GM15510 (cell line): ENCODE measurements around the gene RHOH.

Source experiments
- POLR2A ChIP-seq: IDR thresholded peaks from 3 replicates; pipeline ENCODE4 v1.6.1; 2011; ENCODE audit warnings: borderline replicate concordance; ENCODE audit not compliant: insufficient read length; ENCODE audit errors: extremely low read depth

Gene RHOH

GRCh38 chr4:40211224-40212185 lies 14.7 kb downstream of the RHOH start:
- no peak for TF ChIP-seq POLR2A

DNA sequence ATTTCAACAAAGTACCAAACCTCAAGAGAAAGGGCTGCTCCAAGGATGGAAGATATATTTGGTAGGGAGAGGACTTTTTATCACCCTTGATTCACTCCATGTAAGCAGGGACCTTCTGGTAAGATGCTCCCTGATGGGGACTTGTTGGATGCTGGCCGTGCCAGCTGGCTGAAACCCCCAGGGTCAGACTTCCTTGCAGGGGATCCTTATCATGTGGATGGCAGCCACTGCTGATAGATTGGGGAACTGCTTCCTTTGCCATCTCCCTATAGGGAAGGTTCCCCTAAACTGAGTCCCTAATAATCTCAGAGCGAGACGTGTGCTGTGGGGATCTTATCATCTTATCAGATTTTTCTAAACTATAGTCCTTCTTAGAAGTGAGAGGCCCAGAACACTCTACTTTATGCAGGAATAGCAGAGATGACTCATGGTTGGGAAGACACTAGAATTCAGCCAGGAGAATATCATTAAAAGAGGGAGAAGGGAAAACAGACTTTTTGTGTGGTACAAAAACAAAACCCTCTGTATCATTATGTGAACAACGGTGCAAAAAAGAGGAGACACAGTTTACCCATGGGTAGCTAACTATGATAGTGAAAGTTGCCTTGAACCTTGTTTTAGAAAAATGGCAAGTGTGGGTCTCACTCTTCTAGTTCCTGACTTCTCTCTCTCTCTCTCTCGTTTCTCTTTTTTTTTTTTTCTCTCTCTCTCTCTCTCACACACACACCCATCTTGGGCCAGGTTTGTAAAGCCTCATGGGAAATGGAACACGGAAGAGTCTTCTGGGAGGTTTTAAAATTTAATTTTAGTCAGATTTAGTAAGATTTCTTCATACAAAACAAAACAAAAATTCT lies 16.1 kb downstream of the RHOH start:
- TF ChIP-seq POLR2A = no peak

GRCh38 chr4:40214038-40214437 lies 17.2 kb downstream of the RHOH start:
- TF ChIP-seq POLR2A = no peak

GRCh38 chr4:40214661-40215418 lies 18.0 kb downstream of the RHOH start:
- TF ChIP-seq POLR2A = no peak

GRCh38 chr4:40216622-40217366 lies 20.0 kb downstream of the RHOH start:
- TF ChIP-seq POLR2A = no peak

GRCh38 chr4:40221744-40222143 lies 24.9 kb downstream of the RHOH start:
- no peak for TF ChIP-seq POLR2A

- TF ChIP-seq POLR2A = no peak
These were observed 26.5 kb downstream of the RHOH start for GRCh38 chr4:40223343-40223742.

DNA sequence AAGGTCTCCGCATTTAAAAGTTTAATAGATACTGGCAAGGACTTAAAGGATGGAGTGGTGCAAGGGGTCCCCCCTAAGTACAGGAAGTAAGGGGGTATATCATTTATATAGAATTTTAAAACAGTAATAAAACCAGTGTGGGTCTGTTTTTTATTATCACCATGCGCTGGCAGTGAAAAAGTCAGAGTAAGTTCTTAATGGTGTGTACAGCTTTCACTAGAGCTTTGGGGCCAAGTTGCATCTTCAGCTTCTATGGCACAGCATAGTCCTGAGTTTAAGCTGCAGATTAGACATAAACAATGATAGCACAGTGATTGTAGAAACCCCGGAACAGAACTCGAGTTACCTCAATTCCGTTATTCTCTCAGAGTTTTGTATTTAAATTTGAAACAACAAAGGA lies 27.6 kb downstream of the RHOH start:
- TF ChIP-seq POLR2A = no peak

DNA sequence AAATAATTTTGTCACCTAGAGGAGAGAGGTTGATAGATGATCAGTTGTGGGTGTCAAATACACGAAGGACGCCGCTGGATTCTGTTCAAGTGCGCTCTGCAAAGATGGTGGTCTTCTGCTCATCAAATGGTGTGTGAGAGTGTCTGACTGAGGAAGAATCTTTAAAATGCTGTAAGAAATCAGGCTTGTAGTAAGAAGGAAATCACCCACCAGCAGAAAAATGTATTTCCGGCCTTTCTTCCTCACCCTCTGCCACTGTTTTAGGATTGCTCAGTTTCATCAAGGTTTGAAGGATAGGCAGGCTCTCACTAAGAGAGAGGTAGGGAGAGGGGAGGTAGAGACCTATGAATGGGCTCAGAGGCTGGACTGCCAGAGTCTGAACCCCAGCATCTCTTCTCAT lies 28.7 kb downstream of the RHOH start:
- TF ChIP-seq POLR2A = no peak

- no peak for TF ChIP-seq POLR2A
These were observed 30.5 kb downstream of the RHOH start for GRCh38 chr4:40227284-40227683.

DNA sequence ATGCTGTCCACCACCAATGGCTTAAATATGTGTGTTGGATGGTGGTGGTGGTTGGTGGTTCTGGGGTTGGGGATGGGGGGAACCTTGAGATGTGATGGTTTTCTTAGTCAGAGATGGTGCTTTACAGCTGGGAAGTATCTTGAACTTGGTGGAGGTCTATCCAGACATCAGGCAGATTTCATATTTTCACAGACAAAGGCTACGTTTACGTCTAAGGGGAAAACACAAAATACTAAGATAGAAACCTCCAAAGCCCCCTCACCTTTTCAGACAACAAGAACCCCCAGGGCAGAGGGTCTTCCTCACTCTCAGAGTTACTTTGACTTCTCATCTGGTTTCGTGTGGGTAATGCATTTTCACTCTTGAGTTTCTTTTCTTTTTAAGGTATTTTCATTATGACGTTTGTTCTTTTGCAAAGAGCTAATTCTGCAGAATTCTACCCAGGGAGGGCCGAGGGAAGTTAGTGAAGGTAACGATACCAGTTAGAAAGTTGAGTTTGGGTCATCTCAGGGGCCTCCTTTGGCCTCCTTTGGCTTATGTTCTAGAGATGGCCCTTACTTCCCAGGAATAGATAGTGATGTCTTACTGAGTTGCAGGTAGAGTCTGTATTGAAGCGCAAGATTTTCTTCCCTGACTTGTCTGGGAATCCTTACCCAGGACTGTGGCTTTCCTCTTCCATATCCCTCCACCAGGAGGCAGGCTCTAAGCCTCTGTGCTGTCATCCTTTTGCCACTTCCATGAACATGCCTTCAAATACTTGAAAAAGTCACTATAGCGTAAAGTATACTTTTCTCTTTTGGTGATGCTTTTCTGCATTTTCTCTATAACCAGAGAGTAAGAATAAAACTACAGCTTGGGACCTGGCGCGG lies 31.9 kb downstream of the RHOH start:
- no peak for TF ChIP-seq POLR2A

GRCh38 chr4:40231316-40231863 lies 34.6 kb downstream of the RHOH start:
- TF ChIP-seq POLR2A = peak; percentile 11

GRCh38 chr4:40232610-40233009 lies 35.8 kb downstream of the RHOH start:
- no peak for TF ChIP-seq POLR2A

GRCh38 chr4:40233227-40233626 lies 36.4 kb downstream of the RHOH start:
- no peak for TF ChIP-seq POLR2A
